A549 (cell line): Measurements from ENCODE around the gene VPS41.

Experiments used
- POLR2AphosphoS2 ChIP-seq: conservative IDR thresholded peaks from 2 replicates; pipeline ENCODE4 v1.6.1; 2012; ENCODE audit warnings: low read length, improper control_type of control experiment, inconsistent platforms
- TP53 ChIP-seq: fragments of 250-450 bp; sonication (Bioruptor Pico); IDR thresholded peaks from 2 replicates; pipeline ENCODE4 v1.5.0; 2021; ENCODE audit warnings: mild to moderate bottlenecking, moderate library complexity

GRCh38 chr7:38819463-38819862, 89.5 kb downstream of the VPS41 start:
- TF ChIP-seq TP53 (CRISPR knock-in tag) (no peak), POLR2AphosphoS2 (no peak)
